Hepatocyte (in vitro differentiated cells): Measurements from ENCODE around the gene WIF1.

Source experiments
- CTCF ChIP-seq: fragments of 200-600 bp; sonication (generic); IDR thresholded peaks from 2 replicates; pipeline ENCODE4 v1.5.1; 2016; ENCODE audit warnings: antibody characterized with exemption, mild to moderate bottlenecking; ENCODE audit not compliant: poor library complexity
- EZH2 ChIP-seq: fragments of 200-600 bp; sonication (generic); IDR thresholded peaks from 2 replicates; pipeline ENCODE4 v1.6.1; 2016; ENCODE audit warnings: antibody characterized with exemption, mild to moderate bottlenecking, borderline replicate concordance
- EZH2phosphoT487 ChIP-seq: fragments of 200-600 bp; sonication (generic); IDR thresholded peaks from one replicate; pipeline ENCODE4 v1.6.1; 2018; ENCODE audit warnings: antibody characterized with exemption, mild to moderate bottlenecking, low read depth, moderate library complexity; ENCODE audit not compliant: unreplicated experiment, severe bottlenecking

DNA sequence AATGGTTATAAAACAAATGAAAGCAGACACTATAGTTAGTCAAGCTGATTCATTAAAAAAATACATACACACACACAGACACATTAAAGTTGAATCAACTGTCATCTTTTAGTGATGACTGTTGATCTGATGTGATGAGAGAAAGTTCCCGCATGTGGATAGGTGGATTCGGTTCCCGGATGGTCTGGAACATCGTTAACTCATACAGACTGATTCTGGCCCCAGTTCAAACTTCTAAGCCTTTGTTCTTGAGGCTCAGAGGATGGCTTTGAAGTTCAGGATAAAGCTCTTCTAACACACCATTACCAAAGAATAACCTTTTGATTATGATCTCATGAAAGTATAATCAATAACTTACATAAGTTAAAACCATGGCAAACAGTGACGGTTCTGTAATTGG, 27.5 kb downstream of the WIF1 start:
- TF ChIP-seq CTCF: no peak
- no peak for TF ChIP-seq EZH2phosphoT487
- no peak for TF ChIP-seq EZH2
